ENCODE results near the gene NSD1.
"Not testable (repeated sequence)": the region's sequence is repeated elsewhere in the genome, so short reads cannot be mapped to it uniquely, and the experiment has no call there.

The NSD1 gene

DNA sequence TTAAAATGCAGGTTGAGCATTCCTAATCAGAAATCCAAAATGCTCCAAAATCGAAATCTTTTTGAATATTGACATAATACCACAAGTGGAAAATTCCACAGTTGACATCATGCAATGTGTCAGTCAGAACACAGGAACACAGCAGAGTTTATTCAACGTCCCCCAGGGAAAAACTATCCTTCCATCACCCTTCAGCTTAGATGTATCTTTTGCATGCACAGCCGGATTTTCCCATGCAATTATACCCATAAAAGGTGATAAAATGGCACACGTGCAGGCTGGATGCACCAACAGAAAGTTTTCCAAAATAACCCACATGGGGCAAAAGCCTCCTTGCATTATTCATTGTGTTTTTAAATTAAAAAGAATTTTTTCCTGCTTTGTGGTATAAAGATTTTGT lies 98.8 kb downstream of the NSD1 start:
- DNase-seq: no peak

DNA sequence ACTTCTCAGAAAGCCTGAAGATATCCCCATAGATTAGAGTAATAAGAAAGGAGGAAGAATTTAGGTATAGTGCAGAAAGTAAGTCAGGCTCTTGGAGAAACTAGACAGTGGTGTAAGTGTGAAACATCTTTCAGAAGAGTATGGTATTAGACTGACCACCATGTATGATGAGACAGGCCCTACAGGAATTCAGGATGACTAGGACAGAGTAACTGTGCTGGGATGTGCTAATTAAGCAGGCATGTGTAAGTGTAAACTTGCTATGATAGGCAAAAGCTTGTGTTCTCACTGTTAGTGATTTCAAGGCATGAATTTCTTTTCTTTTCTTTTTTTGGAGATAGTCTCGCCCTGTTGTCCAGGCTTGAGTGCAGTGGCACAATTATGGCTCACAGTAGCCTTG lies 99.2 kb downstream of the NSD1 start:
- no peak for DNase-seq

GRCh38 chr5:177233206-177233605 lies 99.6 kb downstream of the NSD1 start:
- DNase-seq: no peak

DNA sequence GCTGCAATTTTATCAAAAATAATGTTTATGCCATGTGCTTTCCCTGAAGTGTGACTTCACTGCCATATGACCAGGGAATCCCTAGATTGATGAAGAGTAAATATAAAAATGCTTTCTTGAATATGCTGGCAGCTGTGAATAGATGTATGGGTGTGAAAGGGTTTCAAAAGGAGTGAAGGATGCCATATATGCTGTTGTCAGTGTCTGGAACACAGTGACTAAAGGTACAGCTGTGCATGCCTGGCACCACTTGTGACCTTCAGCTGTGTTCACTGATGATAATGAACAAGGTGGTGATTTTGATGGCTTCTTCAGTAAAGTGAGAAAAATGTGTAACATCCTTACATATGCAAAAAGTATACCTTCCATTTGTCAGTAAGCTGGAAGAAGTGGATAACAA lies 100.2 kb downstream of the NSD1 start:
- no peak for DNase-seq

- DNase-seq: no peak
These were observed 101.3 kb downstream of the NSD1 start for GRCh38 chr5:177234841-177235240.

GRCh38 chr5:177241768-177242167 lies 108.2 kb downstream of the NSD1 start:
- DNase-seq: no peak

DNA sequence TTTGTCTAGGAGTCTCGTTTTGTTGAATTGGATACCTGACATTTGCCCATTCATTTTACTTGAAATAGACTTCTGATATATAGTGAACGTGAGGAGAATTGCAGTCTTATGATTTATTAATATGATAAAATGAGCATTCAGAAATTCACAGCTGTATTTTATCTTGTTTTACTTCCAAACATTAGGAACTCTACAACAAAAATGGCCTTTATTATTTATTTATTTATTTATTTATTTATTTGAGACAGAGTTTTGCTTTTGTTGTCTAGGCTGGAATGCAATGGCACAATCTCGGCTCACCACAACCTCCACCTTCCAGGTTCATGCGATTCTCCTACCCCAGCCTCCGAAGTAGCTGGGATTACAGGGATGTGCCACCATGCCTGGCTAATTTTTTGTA lies 108.7 kb downstream of the NSD1 start:
- DNase-seq: no peak

- no peak for DNase-seq
These were observed 116.4 kb downstream of the NSD1 start for GRCh38 chr5:177249761-177250537.

DNA sequence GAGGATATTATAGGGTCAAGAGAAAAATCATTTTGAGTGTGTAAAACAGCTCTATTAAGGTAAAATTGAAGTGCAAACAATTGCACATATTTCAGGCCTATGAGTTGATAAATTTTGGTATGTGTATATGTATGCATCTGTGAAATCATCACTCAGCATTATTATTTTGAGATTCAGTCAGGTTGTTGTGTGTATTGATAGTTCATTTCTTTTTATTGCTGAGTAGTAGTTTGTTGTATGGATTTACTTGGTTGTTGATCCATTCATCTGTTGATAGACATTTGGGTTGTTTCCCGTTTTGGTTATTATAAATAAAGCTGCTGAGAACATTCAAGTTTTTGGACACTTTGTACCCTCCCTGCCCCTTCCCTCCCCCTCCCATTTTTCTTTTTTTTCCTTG lies 119.7 kb downstream of the NSD1 start:
- DNase-seq: no peak

GRCh38 chr5:177256296-177256695 lies 122.7 kb downstream of the NSD1 start:
- peak in 1 of 2 experiments; percentile 33 for DNase-seq

DNA sequence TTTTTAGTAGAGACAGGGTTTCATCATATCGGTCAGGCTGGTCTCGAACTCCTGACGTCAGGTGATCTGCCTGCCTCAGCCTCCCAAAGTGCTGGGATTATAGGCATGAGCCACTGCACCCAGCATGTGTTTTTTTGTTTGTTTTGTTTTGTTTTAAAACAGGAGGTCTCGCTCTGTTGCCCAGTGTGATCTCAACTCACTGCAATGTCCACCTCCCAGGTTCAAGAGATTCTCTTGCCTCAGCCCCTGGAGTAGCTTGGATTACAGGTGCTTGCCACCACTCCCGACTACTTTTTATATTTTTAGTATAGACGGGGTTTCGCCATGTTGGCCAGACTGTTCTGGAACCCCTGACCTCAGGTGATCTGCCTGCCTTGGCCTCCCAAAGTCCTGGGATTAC lies 125.1 kb downstream of the NSD1 start:
- not testable (repeated sequence) for DNase-seq

DNA sequence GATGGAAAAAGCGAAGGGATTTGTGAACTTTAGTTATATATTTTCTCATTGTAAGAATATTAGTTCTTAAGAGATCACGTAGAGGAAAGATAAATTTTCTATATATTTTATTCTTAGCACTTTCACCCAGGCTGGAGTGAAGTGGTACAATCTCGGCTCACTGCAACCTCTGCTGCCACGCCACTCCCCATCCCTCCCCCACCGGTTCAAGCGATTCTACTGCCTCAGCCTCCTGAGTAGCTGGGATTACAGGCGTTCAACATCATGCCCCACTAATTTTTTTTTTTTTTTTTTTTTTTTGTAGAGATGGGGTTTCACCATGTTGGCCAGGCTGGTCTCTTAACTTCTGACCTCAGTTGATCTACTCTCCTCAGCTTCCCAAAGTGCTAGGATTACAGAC lies 127.4 kb downstream of the NSD1 start:
- no peak for DNase-seq

GRCh38 chr5:177261510-177261909 lies 127.9 kb downstream of the NSD1 start:
- no peak for DNase-seq

- DNase-seq: no peak
These were observed 130.6 kb downstream of the NSD1 start for GRCh38 chr5:177264178-177264577.

DNA sequence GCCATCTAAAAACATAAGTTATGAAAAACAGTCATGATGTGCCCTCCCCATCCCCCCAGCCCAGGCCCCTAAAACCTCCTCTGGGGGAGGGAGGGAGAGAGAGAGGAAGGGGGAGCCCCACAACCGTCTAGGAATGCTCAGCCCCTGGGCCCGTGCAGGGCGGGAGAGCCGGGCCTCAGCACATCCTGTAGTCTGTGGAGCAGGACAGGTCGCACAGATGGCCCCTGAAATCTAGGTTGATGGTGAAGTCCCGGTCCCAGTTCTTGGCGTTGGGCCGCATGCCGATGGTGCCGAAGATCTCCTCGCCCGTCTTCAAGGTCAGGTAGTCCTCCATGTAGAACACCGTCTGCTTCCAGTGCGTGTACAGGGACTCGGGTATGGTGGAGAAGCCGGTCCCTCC lies 131.8 kb downstream of the NSD1 start:
- no peak for DNase-seq

DNA sequence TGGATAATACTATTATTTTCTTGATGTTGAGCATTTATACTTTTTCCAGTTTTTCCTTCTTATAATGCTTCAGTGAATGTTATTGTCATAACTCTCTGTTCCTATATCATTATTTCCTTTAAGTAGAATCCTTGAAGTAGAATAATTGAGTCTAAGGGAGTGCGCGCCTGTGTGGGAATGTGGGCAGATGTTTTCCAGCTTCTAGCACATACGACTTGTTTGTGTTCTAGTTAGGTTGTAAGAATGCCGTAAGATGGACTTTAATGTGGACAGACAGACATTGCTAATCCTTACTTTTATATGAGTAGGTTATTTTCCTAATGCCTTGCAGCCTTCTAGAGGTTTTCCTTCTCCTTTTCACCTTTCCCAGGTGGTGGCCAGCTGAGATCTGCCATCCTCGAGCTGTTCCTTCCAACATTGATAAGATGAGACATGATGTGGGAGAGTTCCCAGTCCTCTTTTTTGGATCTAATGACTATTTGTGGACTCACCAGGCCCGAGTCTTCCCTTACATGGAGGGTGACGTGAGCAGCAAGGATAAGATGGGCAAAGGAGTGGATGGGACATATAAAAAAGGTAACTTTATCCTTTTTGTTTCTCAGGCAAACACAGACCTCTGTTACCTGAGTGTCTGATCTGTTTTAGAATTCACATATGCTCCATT lies 135.8 kb downstream of the NSD1 start:
- DNase-seq: no peak

DNA sequence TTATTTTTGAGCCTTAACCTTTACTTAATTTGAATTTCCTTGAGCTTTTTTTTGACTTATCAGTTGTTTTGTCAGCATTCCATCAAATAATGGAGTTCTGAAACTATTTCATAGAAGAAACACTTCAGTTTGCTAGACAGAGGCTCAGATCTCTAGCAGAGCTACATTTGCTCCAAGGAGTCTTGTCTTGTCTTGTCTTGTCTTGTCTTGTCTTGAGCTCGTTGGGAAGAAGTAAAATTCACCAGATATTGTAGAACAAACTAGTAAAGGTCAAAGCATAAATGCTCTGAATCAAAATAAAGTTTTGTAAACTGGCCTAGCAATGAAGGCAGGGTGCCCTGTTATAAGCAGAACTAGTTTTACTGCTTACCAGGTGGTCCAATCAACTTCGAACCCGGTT lies 136.4 kb downstream of the NSD1 start:
- DNase-seq: no peak

GRCh38 chr5:177270653-177271052 lies 137.1 kb downstream of the NSD1 start:
- DNase-seq: no peak

- no peak for DNase-seq
These were observed 137.5 kb downstream of the NSD1 start for GRCh38 chr5:177271113-177271512.

DNA sequence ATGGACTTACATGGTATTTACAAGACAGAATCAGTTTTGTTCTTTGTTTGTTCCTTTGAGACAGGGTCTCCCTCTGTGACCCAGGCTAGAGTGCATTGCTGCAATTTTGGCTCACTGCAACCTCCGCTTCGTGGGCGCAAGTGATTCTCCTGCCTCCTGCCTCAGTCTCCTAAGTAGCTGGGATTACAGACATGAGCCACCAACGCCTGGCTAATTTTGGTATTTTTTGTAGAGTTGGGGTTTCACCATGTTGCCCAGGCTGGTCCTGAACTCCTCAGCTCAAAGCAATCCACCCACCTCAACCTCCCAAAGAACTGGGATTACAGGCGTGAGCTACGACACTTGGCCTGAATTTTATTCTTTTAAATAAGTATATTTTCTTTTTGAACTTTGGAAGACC lies 142.3 kb downstream of the NSD1 start:
- no peak for DNase-seq

DNA sequence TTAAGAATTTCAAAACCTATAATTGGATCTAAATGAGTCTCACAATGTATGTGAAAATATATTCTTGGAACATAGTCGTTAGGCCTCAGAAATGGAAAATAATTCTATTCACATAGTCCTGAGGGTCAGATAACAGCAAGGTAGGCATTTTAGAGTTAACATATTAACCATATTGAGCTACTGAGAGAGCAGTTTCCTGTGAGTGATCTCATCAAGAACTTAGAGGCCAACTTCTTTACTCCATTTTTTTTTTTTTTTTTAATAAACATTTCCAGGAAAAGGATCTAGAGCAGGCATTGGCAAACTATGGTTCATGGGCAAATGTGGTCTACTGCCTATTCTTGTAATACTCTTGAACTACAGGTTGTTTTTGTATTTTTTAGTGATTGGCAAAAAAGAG lies 143.3 kb downstream of the NSD1 start:
- no peak for DNase-seq

DNA sequence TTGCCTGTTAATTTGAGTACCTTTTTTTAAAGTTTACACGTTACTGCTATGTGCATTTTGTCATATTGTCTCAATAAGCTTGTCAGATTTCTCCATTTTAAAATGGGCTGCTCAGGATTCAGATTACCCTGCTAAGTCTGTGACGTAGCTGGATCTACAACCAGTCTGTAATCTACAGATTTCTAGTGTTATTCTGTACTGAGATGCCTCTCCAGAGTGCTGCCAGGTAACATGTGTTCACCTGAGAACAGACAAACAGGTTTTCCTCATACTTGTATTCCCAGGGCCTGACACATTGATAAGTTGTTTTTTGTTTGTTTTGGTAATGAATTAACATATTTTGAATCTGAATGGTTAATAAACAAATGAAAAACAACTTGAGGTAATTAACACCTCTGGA lies 154.6 kb downstream of the NSD1 start:
- DNase-seq: no peak

- no peak for DNase-seq
These were observed 157.4 kb downstream of the NSD1 start for GRCh38 chr5:177290816-177291596.

GRCh38 chr5:177291735-177292134 lies 158.2 kb downstream of the NSD1 start:
- DNase-seq: no peak

Measured in SW 1271 (cell line).